Raji (cell line): Measurements from ENCODE around the gene ZNF132.
A peak's percentile ranks its signal among the peaks of the same experiment; 100 is the strongest.

Experiments
- POLR2A ChIP-seq: IDR thresholded peaks from 2 replicates; pipeline ENCODE4 v1.6.1; 2011; ENCODE audit warnings: low read depth, low read length, control low read depth; ENCODE audit not compliant: insufficient read depth

The ZNF132 gene

GRCh38 chr19:58396691-58397532 lies 43.0 kb downstream of the ZNF132 start:
- no peak for TF ChIP-seq POLR2A

- TF ChIP-seq POLR2A, result no peak
Measured at GRCh38 chr19:58395979-58396627, 43.9 kb downstream of the ZNF132 start.

- no peak for TF ChIP-seq POLR2A
Measured at GRCh38 chr19:58395220-58395978, 44.6 kb downstream of the ZNF132 start, which contains the start of gene RNF225. Gene RNF225, plus strand, starts transcription at chr19:58395656. Its CDS starts 434 bp downstream, at chr19:58396090.

GRCh38 chr19:58394821-58395219 lies 45.1 kb downstream of the ZNF132 start:
- no peak for TF ChIP-seq POLR2A

GRCh38 chr19:58393725-58394033 lies 46.3 kb downstream of the ZNF132 start:
- no peak for TF ChIP-seq POLR2A

GRCh38 chr19:58392945-58393724 lies 46.8 kb downstream of the ZNF132 start:
- no peak for TF ChIP-seq POLR2A

GRCh38 chr19:58388175-58388526 lies 51.8 kb downstream of the ZNF132 start:
- no peak for TF ChIP-seq POLR2A

- no peak for TF ChIP-seq POLR2A
Measured at GRCh38 chr19:58387338-58388174, 52.4 kb downstream of the ZNF132 start.

- peak; percentile 82 for TF ChIP-seq POLR2A
Measured at GRCh38 chr19:58386576-58387337, 53.2 kb downstream of the ZNF132 start, which contains the start of gene RPS5. Gene RPS5, plus strand, starts transcription at chr19:58387269. Its CDS starts 869 bp downstream, at chr19:58388138.

- TF ChIP-seq POLR2A, result peak; percentile 53
Measured at GRCh38 chr19:58385891-58386575, 53.9 kb downstream of the ZNF132 start.

- no peak for TF ChIP-seq POLR2A
Measured at GRCh38 chr19:58385313-58385890, 54.6 kb downstream of the ZNF132 start.

GRCh38 chr19:58382997-58383603 lies 56.9 kb downstream of the ZNF132 start:
- TF ChIP-seq POLR2A, result 0 out of 2 replicates have a peak, but pooled peaks have one; percentile 16
